DOHH2 (cell line): ENCODE data around the gene CARHSP1.
"Not testable (repeated sequence)": the region's sequence is repeated elsewhere in the genome, so short reads cannot be mapped to it uniquely, and the experiment has no call there.

ENCODE experiments used
- H3F3A ChIP-seq: fragments of 200-600 bp; sonication (generic), shearing (Covaris generic); 2 replicates; pipeline ENCODE4 v1.6.0; 2016; ENCODE audit warnings: antibody characterized with exemption, mild to moderate bottlenecking; ENCODE audit not compliant: control insufficient read depth, insufficient read depth
- H3K27ac ChIP-seq: fragments of 200-600 bp; sonication (generic); 2 replicates; pipeline ENCODE4 v1.5.1; 2014; ENCODE audit warnings: low read depth, mild to moderate bottlenecking, low read length, moderate library complexity
- H3K27me3 ChIP-seq: fragments of 200-600 bp; sonication (generic); 2 replicates; pipeline ENCODE4 v1.6.1; 2014; ENCODE audit warnings: mild to moderate bottlenecking, low read length, mixed read lengths; ENCODE audit not compliant: control insufficient read depth
- H3K36me3 ChIP-seq: fragments of 200-600 bp; sonication (generic); 2 replicates; pipeline ENCODE4 v1.6.1; 2014; ENCODE audit warnings: mild to moderate bottlenecking, low read length, moderate library complexity, mixed read lengths; ENCODE audit not compliant: control insufficient read depth
- H3K4me1 ChIP-seq: fragments of 200-600 bp; sonication (generic); 2 replicates; pipeline ENCODE4 v1.6.1; 2014; ENCODE audit warnings: mild to moderate bottlenecking, low read length, mixed read lengths; ENCODE audit not compliant: control insufficient read depth
- H3K4me2 ChIP-seq: fragments of 200-600 bp; sonication (generic); 2 replicates; pipeline ENCODE4 v1.6.0; 2014; ENCODE audit warnings: mild to moderate bottlenecking, low read length, moderate library complexity
- H3K4me3 ChIP-seq: fragments of 200-600 bp; sonication (generic); 2 replicates; pipeline ENCODE4 v1.5.1; 2014; ENCODE audit warnings: mild to moderate bottlenecking, low read length, mixed read lengths
- H3K79me2 ChIP-seq: fragments of 200-600 bp; sonication (generic); 2 replicates; pipeline ENCODE4 v1.6.1; 2014; ENCODE audit warnings: mild to moderate bottlenecking, low read length, mixed read lengths; ENCODE audit not compliant: control insufficient read depth
- H3K9me2 ChIP-seq: fragments of 200-600 bp; sonication (generic); replicated peaks from 2 replicates; pipeline ENCODE4 v1.6.1; 2014; ENCODE audit warnings: mild to moderate bottlenecking, low read length, mixed read lengths; ENCODE audit not compliant: control insufficient read depth
- H3K9me3 ChIP-seq: fragments of 200-600 bp; sonication (generic); 2 replicates; pipeline ENCODE4 v1.6.1; 2014; ENCODE audit warnings: antibody characterized with exemption, low read length, mixed read lengths; ENCODE audit not compliant: control insufficient read depth, insufficient read depth
- H4K20me1 ChIP-seq: fragments of 200-600 bp; sonication (generic); 2 replicates; pipeline ENCODE4 v1.6.0; 2014; ENCODE audit warnings: low read depth, mild to moderate bottlenecking, antibody characterized with exemption, low read length, moderate library complexity; ENCODE audit not compliant: control insufficient read depth, insufficient read depth
- EZH2phosphoT487 ChIP-seq: fragments of 200-600 bp; sonication (generic); IDR thresholded peaks from 2 replicates; pipeline ENCODE4 v1.6.1; 2017; ENCODE audit warnings: borderline replicate concordance, mild to moderate bottlenecking, antibody characterized with exemption, low read length, moderate library complexity, mixed read lengths
- TF ChIP-seq, protein P1 (sequence below): fragments of 200-600 bp; sonication (generic); IDR thresholded peaks from one replicate; pipeline ENCODE4 v1.5.1; 2014; ENCODE audit warnings: antibody characterized with exemption, mild to moderate bottlenecking, low read depth, low read length; ENCODE audit not compliant: poor library complexity, severe bottlenecking

Gene CARHSP1

GRCh38 chr16:8845699-8846298 is 23.0 kb downstream of the CARHSP1 start:
- no peaks in the 10 kb centered on the region for H3K4me1 ChIP-seq
- no peaks in the 10 kb centered on the region for H3K27me3 ChIP-seq
- H3K4me2 ChIP-seq: no peak overlapping the region
- H3F3A ChIP-seq: no peaks in the 10 kb centered on the region; the same call in 1 of the 2 replicates
- no peak for TF ChIP-seq EZH2phosphoT487
- TF ChIP-seq, protein P1, sequence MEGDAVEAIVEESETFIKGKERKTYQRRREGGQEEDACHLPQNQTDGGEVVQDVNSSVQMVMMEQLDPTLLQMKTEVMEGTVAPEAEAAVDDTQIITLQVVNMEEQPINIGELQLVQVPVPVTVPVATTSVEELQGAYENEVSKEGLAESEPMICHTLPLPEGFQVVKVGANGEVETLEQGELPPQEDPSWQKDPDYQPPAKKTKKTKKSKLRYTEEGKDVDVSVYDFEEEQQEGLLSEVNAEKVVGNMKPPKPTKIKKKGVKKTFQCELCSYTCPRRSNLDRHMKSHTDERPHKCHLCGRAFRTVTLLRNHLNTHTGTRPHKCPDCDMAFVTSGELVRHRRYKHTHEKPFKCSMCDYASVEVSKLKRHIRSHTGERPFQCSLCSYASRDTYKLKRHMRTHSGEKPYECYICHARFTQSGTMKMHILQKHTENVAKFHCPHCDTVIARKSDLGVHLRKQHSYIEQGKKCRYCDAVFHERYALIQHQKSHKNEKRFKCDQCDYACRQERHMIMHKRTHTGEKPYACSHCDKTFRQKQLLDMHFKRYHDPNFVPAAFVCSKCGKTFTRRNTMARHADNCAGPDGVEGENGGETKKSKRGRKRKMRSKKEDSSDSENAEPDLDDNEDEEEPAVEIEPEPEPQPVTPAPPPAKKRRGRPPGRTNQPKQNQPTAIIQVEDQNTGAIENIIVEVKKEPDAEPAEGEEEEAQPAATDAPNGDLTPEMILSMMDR: no peak
- no peak overlapping the region for H3K4me3 ChIP-seq
- peaks cover 50% of the 10 kb centered on the region for H3K36me3 ChIP-seq
- no peaks in the 10 kb centered on the region for H3K9me3 ChIP-seq
- no peaks in the 10 kb centered on the region for H4K20me1 ChIP-seq
- H3K79me2 ChIP-seq: peaks cover 21% of the 10 kb centered on the region
- H3K9me2 ChIP-seq: no peaks in the 10 kb centered on the region
- no peak overlapping the region for H3K27ac ChIP-seq

GRCh38 chr16:8843296-8843695 is 25.5 kb downstream of the CARHSP1 start:
- not testable (repeated sequence) for H3K4me2 ChIP-seq, H3K4me3 ChIP-seq, H3F3A ChIP-seq, H3K27ac ChIP-seq, H3K9me2 ChIP-seq, H4K20me1 ChIP-seq, H3K4me1 ChIP-seq, H3K27me3 ChIP-seq, H3K9me3 ChIP-seq
- peaks cover 31% of the 10 kb centered on the region for H3K79me2 ChIP-seq
- peaks cover 25% of the 10 kb centered on the region for H3K36me3 ChIP-seq

DNA sequence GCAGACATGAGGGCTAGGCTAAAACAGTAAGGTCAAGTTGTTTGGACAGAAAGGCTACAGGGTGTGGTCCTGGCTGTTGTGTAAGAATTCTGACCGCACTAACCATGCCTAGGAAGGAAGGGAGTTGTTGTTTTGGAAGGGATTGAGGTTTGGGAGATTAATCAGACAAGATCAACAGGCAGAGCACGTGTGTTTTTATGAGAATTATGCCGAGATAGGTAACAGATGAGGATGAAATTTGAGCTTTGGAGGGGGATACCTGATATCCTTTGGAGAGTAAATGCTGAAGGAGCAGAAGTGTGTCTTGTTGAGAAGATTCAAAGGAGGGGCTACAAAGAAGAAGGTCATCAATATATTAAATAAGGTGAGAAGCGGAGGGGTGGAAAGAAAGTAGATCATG is 26.8 kb downstream of the CARHSP1 start:
- H3K4me3 ChIP-seq, H3K4me2 ChIP-seq, H4K20me1 ChIP-seq, H3K27me3 ChIP-seq, H3K9me3 ChIP-seq, H3F3A ChIP-seq, H3K4me1 ChIP-seq, H3K9me2 ChIP-seq, H3K27ac ChIP-seq: not testable (repeated sequence)
- Histone ChIP-seq H3K36me3 (peaks cover 12% of the 10 kb centered on the region), H3K79me2 (peaks cover 32% of the 10 kb centered on the region)

DNA sequence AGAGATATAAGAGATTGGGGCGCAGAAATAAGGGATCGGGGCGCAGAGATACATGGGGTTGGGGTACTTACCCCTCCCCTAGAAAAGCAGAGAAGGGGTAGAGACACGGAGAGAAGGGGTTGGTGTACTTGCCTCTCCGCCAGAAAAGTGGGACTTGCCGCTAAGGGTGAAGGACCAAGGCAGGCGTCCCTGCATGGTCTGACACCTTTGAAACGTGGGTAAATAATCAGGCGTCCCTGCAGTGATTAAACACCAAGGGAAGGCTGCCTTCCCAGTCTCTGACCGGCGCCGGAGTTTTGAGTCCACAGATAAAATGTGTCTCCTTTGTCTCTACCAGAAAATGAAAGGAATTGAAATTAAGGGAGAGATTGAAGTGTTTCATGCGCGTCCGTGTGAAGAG is 31.2 kb downstream of the CARHSP1 start:
- not testable (repeated sequence) for H4K20me1 ChIP-seq, H3K4me2 ChIP-seq, H3K36me3 ChIP-seq, H3K27me3 ChIP-seq, H3K4me1 ChIP-seq, H3F3A ChIP-seq, H3K27ac ChIP-seq, H3K4me3 ChIP-seq, H3K9me3 ChIP-seq, H3K9me2 ChIP-seq
- H3K79me2 ChIP-seq: peaks cover 24% of the 10 kb centered on the region

DNA sequence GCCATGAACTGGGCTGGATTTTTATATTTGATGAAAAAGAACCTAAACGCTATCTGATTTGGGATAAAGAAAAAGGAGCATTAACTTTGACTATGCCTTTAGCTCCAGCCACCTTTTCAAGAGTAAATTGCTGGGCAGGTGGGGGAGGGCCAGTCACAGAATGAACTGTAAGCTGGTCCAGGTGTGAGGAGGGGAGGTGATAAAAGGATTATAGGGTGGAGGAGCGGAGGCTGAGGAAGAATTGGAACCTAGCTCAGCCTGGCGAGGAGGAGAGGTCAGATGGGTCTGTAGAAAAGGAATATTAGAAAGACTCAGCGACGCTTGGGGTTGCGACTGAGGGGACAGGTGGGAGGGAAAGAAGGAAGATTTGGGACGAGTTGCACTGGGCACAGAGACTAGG is 32.0 kb downstream of the CARHSP1 start:
- not testable (repeated sequence) for H4K20me1 ChIP-seq, H3K27ac ChIP-seq, H3K4me2 ChIP-seq, H3F3A ChIP-seq, H3K27me3 ChIP-seq, H3K9me3 ChIP-seq, H3K4me3 ChIP-seq, H3K36me3 ChIP-seq, H3K9me2 ChIP-seq, H3K4me1 ChIP-seq
- H3K79me2 ChIP-seq: peaks cover 32% of the 10 kb centered on the region
